ENCODE measurements around the gene DDX54. TPM values are rescaled to one million over a fixed set of nuclear protein-coding genes. Genes with fewer than 3 reads are reported as not detected.
A peak's percentile ranks its signal among the peaks of the same experiment; 100 is the strongest.

DDX54 gene
- total and polyA plus RNA-seq, 8 donors, result 42.0 to 73.6 (median 60.8) TPM

DNA sequence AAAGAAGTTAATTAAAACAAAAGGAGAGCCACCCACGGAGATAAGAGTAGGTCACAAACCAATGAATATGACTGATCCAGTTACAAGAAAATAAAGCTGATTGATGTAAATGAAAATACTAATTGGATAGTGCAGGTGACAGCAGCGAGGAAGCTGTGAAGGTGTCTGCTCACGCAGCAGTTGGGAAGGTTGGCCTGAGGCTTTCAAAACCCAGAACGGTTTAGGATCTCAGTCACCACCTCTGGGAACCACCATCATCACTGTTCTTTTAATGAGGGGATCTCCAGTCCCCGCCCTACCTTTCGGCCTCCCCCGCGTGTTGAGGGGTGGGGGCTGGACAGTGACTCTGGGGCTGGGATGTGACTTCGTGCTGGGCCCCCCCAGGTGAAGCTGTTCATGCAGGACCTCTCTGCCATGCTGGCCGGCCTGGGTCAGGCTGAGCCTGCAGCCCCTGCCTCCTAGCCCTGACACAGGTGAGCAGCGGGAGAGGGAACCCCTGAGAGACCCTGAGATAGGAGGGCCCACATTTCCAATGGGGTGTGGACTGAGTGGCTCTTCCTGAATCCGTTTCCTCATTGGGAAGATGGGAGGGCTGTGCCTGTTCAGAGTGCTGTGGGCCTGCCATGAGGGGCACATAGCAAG is 27.9 kb downstream of the DDX54 start:
- H3K27ac ChIP-seq, result no peak overlapping the region
- no peaks in the 10 kb centered on the region for H3K9me3 ChIP-seq
- TF ChIP-seq, protein P1, sequence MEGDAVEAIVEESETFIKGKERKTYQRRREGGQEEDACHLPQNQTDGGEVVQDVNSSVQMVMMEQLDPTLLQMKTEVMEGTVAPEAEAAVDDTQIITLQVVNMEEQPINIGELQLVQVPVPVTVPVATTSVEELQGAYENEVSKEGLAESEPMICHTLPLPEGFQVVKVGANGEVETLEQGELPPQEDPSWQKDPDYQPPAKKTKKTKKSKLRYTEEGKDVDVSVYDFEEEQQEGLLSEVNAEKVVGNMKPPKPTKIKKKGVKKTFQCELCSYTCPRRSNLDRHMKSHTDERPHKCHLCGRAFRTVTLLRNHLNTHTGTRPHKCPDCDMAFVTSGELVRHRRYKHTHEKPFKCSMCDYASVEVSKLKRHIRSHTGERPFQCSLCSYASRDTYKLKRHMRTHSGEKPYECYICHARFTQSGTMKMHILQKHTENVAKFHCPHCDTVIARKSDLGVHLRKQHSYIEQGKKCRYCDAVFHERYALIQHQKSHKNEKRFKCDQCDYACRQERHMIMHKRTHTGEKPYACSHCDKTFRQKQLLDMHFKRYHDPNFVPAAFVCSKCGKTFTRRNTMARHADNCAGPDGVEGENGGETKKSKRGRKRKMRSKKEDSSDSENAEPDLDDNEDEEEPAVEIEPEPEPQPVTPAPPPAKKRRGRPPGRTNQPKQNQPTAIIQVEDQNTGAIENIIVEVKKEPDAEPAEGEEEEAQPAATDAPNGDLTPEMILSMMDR (IDR thresholded peaks at IDR 0.05), result no peak
- DNase-seq, result no peak
- H3K27me3 ChIP-seq, result peaks cover 23 to 38% of the 10 kb centered on the region in 2 donors
- intact Hi-C loops (cut with DNase I), result no loop called here
- H3K4me3 ChIP-seq, result no peak overlapping the region
- ATAC-seq, result no peak
- H3K4me1 ChIP-seq, result peaks cover 0 to 22% of the 10 kb centered on the region in 2 donors
- peaks cover 0 to 53% of the 10 kb centered on the region in 2 donors for H3K36me3 ChIP-seq

DNA sequence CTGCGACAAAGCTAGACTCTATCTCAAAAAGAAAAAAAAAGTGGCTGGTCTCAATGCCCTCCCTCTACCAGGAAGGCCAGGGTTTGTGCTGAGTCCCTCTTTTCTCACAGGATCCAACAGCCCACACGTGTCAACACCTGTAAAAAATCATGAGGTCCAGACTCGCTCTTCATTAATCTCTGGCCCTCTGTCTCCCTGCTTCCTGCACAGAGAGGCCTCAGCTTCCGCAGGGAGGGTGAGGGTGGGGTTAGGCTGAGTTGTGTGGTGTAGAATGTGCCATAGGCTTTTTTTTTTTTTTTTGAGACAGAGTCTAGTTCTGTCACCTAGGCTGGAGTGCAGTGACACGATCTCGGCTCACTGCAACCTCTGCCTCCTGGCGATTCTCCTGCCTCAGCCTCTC is 29.6 kb downstream of the DDX54 start:
- TF ChIP-seq, protein P1 (IDR thresholded peaks at IDR 0.05), result no peak
- H3K4me3 ChIP-seq, result no peak overlapping the region
- H3K27ac ChIP-seq, result no peak overlapping the region
- H3K9me3 ChIP-seq, result no peaks in the 10 kb centered on the region
- H3K27me3 ChIP-seq, result peaks cover 33 to 55% of the 10 kb centered on the region in 2 donors
- peaks cover 0 to 36% of the 10 kb centered on the region in 2 donors for H3K36me3 ChIP-seq
- intact Hi-C loops (cut with DNase I), result no loop called here
- H3K4me1 ChIP-seq, result peaks cover 0 to 22% of the 10 kb centered on the region in 2 donors
- no peak for ATAC-seq
- DNase-seq, result no peak

DNA sequence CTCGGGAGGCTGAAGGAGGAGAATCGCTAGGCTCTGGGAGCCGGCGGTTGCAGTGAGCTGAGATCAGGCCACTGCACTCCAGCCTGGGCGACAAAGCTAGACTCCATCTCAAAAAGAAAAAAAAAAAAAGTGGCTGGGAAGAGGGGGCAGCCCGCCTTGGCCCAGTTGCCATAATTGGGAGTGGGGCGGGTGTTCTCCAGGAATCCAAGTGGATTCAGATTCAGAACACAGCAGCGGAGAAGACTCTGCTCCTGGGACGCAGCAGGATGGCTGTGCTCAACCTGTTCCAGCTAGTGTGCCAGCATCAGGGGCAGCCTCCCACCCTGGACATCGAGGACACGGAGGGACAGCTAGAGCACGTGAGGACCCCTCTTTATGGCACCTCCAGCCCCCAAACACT is 30.2 kb downstream of the DDX54 start:
- Histone ChIP-seq H3K4me3 (no peak overlapping the region), H3K4me1 (peaks cover 0 to 22% of the 10 kb centered on the region in 2 donors), H3K9me3 (no peaks in the 10 kb centered on the region), H3K36me3 (peaks cover 0 to 30% of the 10 kb centered on the region in 2 donors), H3K27me3 (peaks cover 33 to 61% of the 10 kb centered on the region in 2 donors), H3K27ac (no peak overlapping the region)
- DNase-seq (no peak), ATAC-seq (no peak)
- intact Hi-C loops (cut with DNase I), result no loop called here
- TF ChIP-seq, protein P1 (IDR thresholded peaks at IDR 0.05), result no peak

DNA sequence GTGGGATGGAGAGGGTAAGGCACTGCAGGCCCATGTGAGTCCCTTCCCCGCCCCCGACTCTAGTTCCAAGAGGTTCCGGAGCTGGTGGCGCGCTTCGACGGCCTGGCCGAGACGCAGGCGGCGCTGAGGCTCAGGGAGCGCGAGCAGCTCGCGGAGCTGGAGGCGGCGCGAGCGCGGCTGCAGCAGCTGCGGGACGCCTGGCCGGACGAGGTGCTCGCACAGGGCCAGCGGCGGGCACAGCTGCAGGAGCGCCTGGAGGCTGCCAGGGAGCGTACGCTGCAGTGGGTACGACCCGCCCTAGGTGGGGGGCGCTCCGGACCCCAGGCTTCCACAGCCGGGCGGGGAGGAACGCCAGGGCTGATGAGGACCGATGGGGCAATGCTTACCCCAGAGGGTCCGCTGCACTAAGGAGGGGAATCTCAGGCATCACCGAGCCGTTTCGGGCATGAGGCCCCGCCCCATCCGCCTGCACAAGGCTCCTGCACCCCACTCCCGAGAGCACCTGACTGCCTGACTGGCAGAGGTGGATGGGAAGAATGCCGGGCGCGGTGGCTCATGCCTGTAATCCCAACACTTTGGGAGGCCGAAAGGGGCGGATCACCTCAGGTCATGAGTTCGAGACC is 30.8 kb downstream of the DDX54 start:
- DNase-seq (peak in 1 of 4 donors; percentile 31), ATAC-seq (peak; percentile 19)
- peaks cover 33 to 67% of the 10 kb centered on the region in 2 donors for H3K27me3 ChIP-seq
- H3K4me1 ChIP-seq, result peaks cover 0 to 22% of the 10 kb centered on the region in 2 donors
- no peak overlapping the region for H3K27ac ChIP-seq
- TF ChIP-seq, protein P1 (IDR thresholded peaks at IDR 0.05), result no peak
- H3K4me3 ChIP-seq, result no peak overlapping the region
- intact Hi-C loops (cut with DNase I), result no loop called here
- H3K36me3 ChIP-seq, result peaks cover 0 to 24% of the 10 kb centered on the region in 2 donors
- no peaks in the 10 kb centered on the region for H3K9me3 ChIP-seq
